Upper lobe of left lung (tissue), 4 donors: Measurements from ENCODE around the gene MAPKBP1.

Experiments
- EP300 ChIP-seq, 4 donors: sonication (generic); formaldehyde crosslinking; IDR thresholded peaks; one replicate each; pipeline ENCODE4 v1.5.1; 2017; ENCODE audit warnings: antibody characterized with exemption in 4 of 4, control low read depth in 2 of 4
- POLR2A ChIP-seq, 4 donors: fragments of 450-650 bp; IDR thresholded peaks; one replicate each; pipeline ENCODE4 v1.5.1; 2016 to 2017; ENCODE audit warnings: antibody characterized with exemption in 4 of 4, mild to moderate bottlenecking in 2 of 4
- TF ChIP-seq, protein P1 (sequence below), 6 experiments: fragments of 450-650 bp in 4 of 6; fragments of 200-600 bp in 2 of 6; sonication (generic) in 2 of 6; IDR thresholded peaks; one replicate each; pipeline ENCODE4 v1.5.1; 2016 to 2019; ENCODE audit warnings: antibody characterized with exemption in 6 of 6

DNA sequence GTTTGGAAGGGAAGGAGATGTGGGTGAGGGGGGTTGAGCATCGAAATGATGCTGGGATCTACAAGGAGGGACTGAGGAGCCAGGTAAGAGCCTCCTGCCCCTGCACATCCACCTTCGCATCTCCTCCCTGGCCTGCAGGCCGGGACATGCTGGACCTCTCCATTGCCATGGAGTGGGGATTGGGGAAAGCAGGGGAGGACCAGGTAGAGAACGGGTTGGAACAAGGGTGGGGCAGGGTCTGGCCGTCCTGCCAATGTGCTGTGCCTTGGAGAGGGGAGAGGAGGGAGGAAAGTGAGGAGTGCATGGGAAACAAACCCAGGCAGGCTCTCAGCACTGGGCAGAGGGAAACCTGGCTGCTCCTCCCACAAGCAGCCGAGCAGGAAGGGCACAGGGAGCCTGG, 74.9 kb downstream of the MAPKBP1 start:
- TF ChIP-seq, protein P1, sequence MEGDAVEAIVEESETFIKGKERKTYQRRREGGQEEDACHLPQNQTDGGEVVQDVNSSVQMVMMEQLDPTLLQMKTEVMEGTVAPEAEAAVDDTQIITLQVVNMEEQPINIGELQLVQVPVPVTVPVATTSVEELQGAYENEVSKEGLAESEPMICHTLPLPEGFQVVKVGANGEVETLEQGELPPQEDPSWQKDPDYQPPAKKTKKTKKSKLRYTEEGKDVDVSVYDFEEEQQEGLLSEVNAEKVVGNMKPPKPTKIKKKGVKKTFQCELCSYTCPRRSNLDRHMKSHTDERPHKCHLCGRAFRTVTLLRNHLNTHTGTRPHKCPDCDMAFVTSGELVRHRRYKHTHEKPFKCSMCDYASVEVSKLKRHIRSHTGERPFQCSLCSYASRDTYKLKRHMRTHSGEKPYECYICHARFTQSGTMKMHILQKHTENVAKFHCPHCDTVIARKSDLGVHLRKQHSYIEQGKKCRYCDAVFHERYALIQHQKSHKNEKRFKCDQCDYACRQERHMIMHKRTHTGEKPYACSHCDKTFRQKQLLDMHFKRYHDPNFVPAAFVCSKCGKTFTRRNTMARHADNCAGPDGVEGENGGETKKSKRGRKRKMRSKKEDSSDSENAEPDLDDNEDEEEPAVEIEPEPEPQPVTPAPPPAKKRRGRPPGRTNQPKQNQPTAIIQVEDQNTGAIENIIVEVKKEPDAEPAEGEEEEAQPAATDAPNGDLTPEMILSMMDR (IDR thresholded peaks at IDR 0.05), result no peak
- TF ChIP-seq POLR2A (IDR thresholded peaks at IDR 0.05) (no peak), EP300 (IDR thresholded peaks at IDR 0.05) (no peak)
